H1 (cell line): Measurements from ENCODE around the gene EFCAB8. TPM values are rescaled to one million over a fixed set of nuclear protein-coding genes. Genes with fewer than 3 reads are reported as not detected.

Source experiments
- CTCF ChIA-PET: fragments of 300-600 bp; sonication (Branson Sonifier 250); formaldehyde crosslinking; loops from one replicate; lab custom pipeline; 2021; ENCODE audit not compliant: partially characterized antibody; lab: Charles Lee
- POLR2A ChIA-PET: fragments of 300-600 bp; sonication (Branson Sonifier 250); formaldehyde crosslinking; loops from one replicate; lab custom pipeline; 2021; ENCODE audit warnings: inconsistent platforms; ENCODE audit not compliant: partially characterized antibody; lab: Charles Lee
- DNase-seq, 2 experiments: peaks; one replicate each; pipeline versions ENCODE4 v3.0.0 to v3.0.0-alpha.2; 2010 to 2022; ENCODE audit warnings: low spot score in 2 of 2, low read depth in 1 of 2, mixed read lengths in 1 of 2
- FAIRE-seq: peaks from 2 replicates; lab custom pipeline; 2011; peaks lifted over from hg19 to GRCh38; lab: Jason Lieb, UNC
- H2AFZ ChIP-seq: 2 replicates; pipeline ENCODE4 v1.8.1; 2012; ENCODE audit warnings: low read length, inconsistent platforms
- H2AK5ac ChIP-seq: 2 replicates; pipeline ENCODE4 v1.6.1; 2013; ENCODE audit warnings: low read depth, low read length
- H2BK120ac ChIP-seq: replicated peaks from 2 replicates; pipeline ENCODE3; 2013; ENCODE audit warnings: low read depth, low read length, inconsistent platforms
- H2BK12ac ChIP-seq: 2 replicates; pipeline ENCODE4 v1.6.1; 2013; ENCODE audit warnings: low read depth, low read length
- H2BK15ac ChIP-seq: 2 replicates; pipeline ENCODE4 v1.6.1; 2013; ENCODE audit warnings: low read length
- H2BK20ac ChIP-seq: 2 replicates; pipeline ENCODE4 v1.6.1; 2013; ENCODE audit warnings: low read length
- H2BK5ac ChIP-seq: 2 replicates; pipeline ENCODE4 v1.6.1; 2013; ENCODE audit warnings: low read depth, low read length
- H3K14ac ChIP-seq: 2 replicates; pipeline ENCODE4 v1.6.1; 2013; ENCODE audit warnings: inconsistent platforms; ENCODE audit not compliant: insufficient read length
- H3K18ac ChIP-seq: 2 replicates; pipeline ENCODE4 v1.6.1; 2013; ENCODE audit warnings: low read length; ENCODE audit errors: extremely low read depth
- H3K23ac ChIP-seq: 2 replicates; pipeline ENCODE4 v1.6.1; 2013; ENCODE audit warnings: inconsistent platforms; ENCODE audit not compliant: insufficient read length
- H3K23me2 ChIP-seq: 2 replicates; pipeline ENCODE4 v1.6.1; 2013; ENCODE audit warnings: low read depth, low read length
- H3K27ac ChIP-seq: 2 replicates; pipeline ENCODE4 v1.6.1; 2011; ENCODE audit warnings: low read depth, low read length, inconsistent platforms
- H3K27me3 ChIP-seq, 4 experiments: replicated peaks in 1 of 4; 1 replicate in 1 of 4; 2 replicates in 3 of 4; pipeline versions ENCODE4 v1.6.1 to v1.8.1; 2011 to 2013; ENCODE audit warnings: low read length in 3 of 4, mild to moderate bottlenecking in 3 of 4, inconsistent platforms in 2 of 4, mixed read lengths in 2 of 4, moderate library complexity in 1 of 4; ENCODE audit not compliant: control insufficient read depth in 3 of 4, insufficient read depth in 3 of 4; ENCODE audit errors: extremely low read depth in 1 of 4
- H3K36me3 ChIP-seq, 4 experiments: 2 replicates each; pipeline versions ENCODE4 v1.6.1 to v1.8.1; 2011 to 2013; ENCODE audit warnings: mild to moderate bottlenecking in 4 of 4, low read length in 3 of 4, moderate library complexity in 2 of 4, control low read depth in 1 of 4, inconsistent platforms in 1 of 4; ENCODE audit not compliant: insufficient read depth in 4 of 4, control insufficient read depth in 2 of 4
- H3K4ac ChIP-seq: replicated peaks from 2 replicates; pipeline ENCODE3; 2013; ENCODE audit warnings: low read length, low read depth, mixed read lengths, inconsistent platforms; ENCODE audit not compliant: insufficient read length
- H3K4me1 ChIP-seq, 4 experiments: replicated peaks in 1 of 4; 1 replicate in 1 of 4; 2 replicates in 3 of 4; pipeline versions ENCODE4 v1.6.1 to v1.8.1; 2011 to 2013; ENCODE audit warnings: low read length in 3 of 4, inconsistent platforms in 2 of 4, mixed read lengths in 1 of 4; ENCODE audit not compliant: insufficient read depth in 4 of 4, control insufficient read depth in 3 of 4
- H3K4me2 ChIP-seq, 2 experiments: 2 replicates each; pipeline versions ENCODE4 v1.6.1 to v1.8.1; 2011 to 2013; ENCODE audit warnings: low read depth in 2 of 2, low read length in 2 of 2, control low read depth in 1 of 2, inconsistent platforms in 1 of 2, mild to moderate bottlenecking in 1 of 2; ENCODE audit not compliant: insufficient read depth in 1 of 2
- H3K4me3 ChIP-seq, 4 experiments: fragments of 200-600, 300-600 bp in 1 of 4; sonication (generic), shearing (Covaris generic), sonication (Bioruptor Twin) in 1 of 4; 2 replicates each; pipeline versions ENCODE4 v1.5.1 to v1.8.1; 2011 to 2016; ENCODE audit warnings: low read length in 4 of 4, low read depth in 3 of 4, control low read depth in 2 of 4, inconsistent platforms in 2 of 4, mild to moderate bottlenecking in 2 of 4, mixed read lengths in 1 of 4, moderate library complexity in 1 of 4; ENCODE audit not compliant: insufficient read depth in 2 of 4; ENCODE audit errors: extremely low read depth in 1 of 4
- H3K56ac ChIP-seq: replicated peaks from 2 replicates; pipeline ENCODE3; 2013; ENCODE audit warnings: low read depth, mild to moderate bottlenecking, mixed read lengths, low read length, inconsistent platforms; ENCODE audit not compliant: insufficient read length
- H3K79me1 ChIP-seq: 2 replicates; pipeline ENCODE4 v1.6.1; 2013; ENCODE audit warnings: low read depth, low read length, control low read depth
- H3K79me2 ChIP-seq, 2 experiments: 2 replicates each; pipeline versions ENCODE4 v1.6.1 to v1.8.1; 2012 to 2013; ENCODE audit warnings: low read length in 2 of 2, mild to moderate bottlenecking in 2 of 2, inconsistent platforms in 1 of 2; ENCODE audit not compliant: insufficient read depth in 2 of 2, control insufficient read depth in 1 of 2
- H3K9ac ChIP-seq, 4 experiments: replicated peaks in 1 of 4; 1 replicate in 1 of 4; 2 replicates in 3 of 4; pipeline versions ENCODE4 v1.6.1 to v1.8.1; 2011 to 2013; ENCODE audit warnings: low read depth in 3 of 4, low read length in 3 of 4, control low read depth in 2 of 4, mild to moderate bottlenecking in 2 of 4, moderate library complexity in 2 of 4, inconsistent platforms in 1 of 4; ENCODE audit errors: extremely low read depth in 1 of 4
- H3K9me3 ChIP-seq, 2 experiments: 2 replicates each; pipeline versions ENCODE4 v1.6.1 to v1.8.1; 2012 to 2013; ENCODE audit warnings: mild to moderate bottlenecking in 2 of 2, moderate library complexity in 2 of 2, control low read depth in 1 of 2, inconsistent platforms in 1 of 2, low read depth in 1 of 2, low read length in 1 of 2, mixed read lengths in 1 of 2; ENCODE audit not compliant: insufficient read depth in 2 of 2
- H4K20me1 ChIP-seq, 2 experiments: replicated peaks in 1 of 2; 2 replicates each; pipeline versions ENCODE3 to v1.8.1; 2011 to 2013; ENCODE audit warnings: inconsistent platforms in 2 of 2, low read length in 2 of 2, mild to moderate bottlenecking in 1 of 2; ENCODE audit not compliant: insufficient read depth in 2 of 2, control insufficient read depth in 1 of 2
- H4K5ac ChIP-seq: 2 replicates; pipeline ENCODE4 v1.6.1; 2013; ENCODE audit warnings: low read length, low read depth, mixed read lengths, inconsistent platforms; ENCODE audit not compliant: insufficient read length
- H4K8ac ChIP-seq: 2 replicates; pipeline ENCODE4 v1.8.0; 2013; ENCODE audit warnings: mild to moderate bottlenecking, moderate library complexity, low read length, inconsistent platforms; ENCODE audit not compliant: insufficient read depth; ENCODE audit errors: extremely low read depth
- H4K91ac ChIP-seq: replicated peaks from 2 replicates; pipeline ENCODE3; 2013; ENCODE audit warnings: low read length, mixed read lengths, inconsistent platforms; ENCODE audit not compliant: insufficient read length
- BCL11A ChIP-seq, 2 experiments: IDR thresholded peaks; one replicate each; pipeline ENCODE4 v1.6.1; 2011; ENCODE audit warnings: low read depth in 2 of 2, low read length in 2 of 2, mild to moderate bottlenecking in 2 of 2
- GTF2F1 ChIP-seq: IDR thresholded peaks from 2 replicates; pipeline ENCODE4 v1.6.1; 2012; ENCODE audit warnings: low read depth, low read length, improper control_type of control experiment, borderline replicate concordance
- JUND ChIP-seq: IDR thresholded peaks from 2 replicates; pipeline ENCODE4 v1.6.1; 2011; ENCODE audit warnings: mild to moderate bottlenecking, improper control_type of control experiment, low read length
- KDM5A ChIP-seq: fragments of 200-600 bp; IDR thresholded peaks from 2 replicates; pipeline ENCODE4 v1.7.1; 2012; ENCODE audit warnings: mild to moderate bottlenecking, low read length, inconsistent platforms, mixed read lengths
- SP1 ChIP-seq: IDR thresholded peaks from 2 replicates; pipeline ENCODE4 v1.6.1; 2011; ENCODE audit warnings: low read depth, low read length
- SUZ12 ChIP-seq: fragments of 200-600 bp; sonication (generic); IDR thresholded peaks from 2 replicates; pipeline ENCODE4 v1.6.1; 2012; ENCODE audit warnings: mild to moderate bottlenecking, inconsistent platforms, low read length, moderate library complexity, mixed read lengths
- TCF12 ChIP-seq: IDR thresholded peaks from 2 replicates; pipeline ENCODE4 v1.6.1; 2011; ENCODE audit warnings: low read depth, mild to moderate bottlenecking, low read length
- ZNF274 ChIP-seq: IDR thresholded peaks from 2 replicates; pipeline ENCODE4 v1.7.0; 2012; ENCODE audit warnings: low read length, borderline replicate concordance; ENCODE audit errors: extremely low read depth
- WGBS, 2 experiments: shearing (Covaris generic) in 1 of 2; methylation state at CpG; one replicate each; pipeline versions ENCODE4 v1.1.6 to v1.1.7; 2013 to 2015; ENCODE audit warnings: low lambda C conversion rate in 2 of 2, mixed read lengths in 2 of 2, inconsistent platforms in 1 of 2, low coverage in 1 of 2, missing lambda C conversion rate in 1 of 2; ENCODE audit not compliant: insufficient replicate concordance in 2 of 2, insufficient coverage in 1 of 2, insufficient read length in 1 of 2; ENCODE audit errors: extremely low coverage in 1 of 2, missing lambda C conversion rate in 1 of 2; 5-methylcytosine and 5-hydroxymethylcytosine counted together
- polyA plus RNA-seq, 7 experiments: library from polyadenylated mRNA; depleted of rRNA in 3 of 7; stranded (reverse) in 5 of 7; unstranded in 2 of 7; fragments of >200 nt in 5 of 7; fragments of 200-250 nt in 2 of 7; gene quantifications; 1 replicate in 5 of 7; 2 replicates in 1 of 7; 4 replicates in 1 of 7; pipeline versions ENCODE4 v1.2.1 to v1.2.3, GENCODE V29; 2011 to 2013; ENCODE audit warnings: missing spikeins in 2 of 7, mixed read lengths in 2 of 7
- total RNA-seq: library from RNA; stranded (reverse); fragmentation: NEBNext Ultra II Directional; extraction: Animal tissue kit (Norgen Biotek cat#: 25700); gene quantifications from 2 replicates; pipeline ENCODE4 v1.2.1, GENCODE V29; 2021

The EFCAB8 gene
- total and polyA plus RNA-seq, 2 of the 8 experiments (the other 6 are each of a cell fraction or from before 2014, with no cell fraction given): 0.06 to 0.20 TPM

GRCh38 chr20:33008336-33009213, 149.9 kb downstream of the EFCAB8 start:
- peak overlapping the region; percentile 75 for H2BK5ac ChIP-seq
- H4K5ac ChIP-seq: no peak overlapping the region
- H3K4me3 ChIP-seq: no peak overlapping the region
- H3K4ac ChIP-seq: no peak overlapping the region
- H2BK12ac ChIP-seq: peak overlapping the region; percentile 63; the same call in 1 of the 2 replicates
- no peaks in the 10 kb centered on the region for H3K27me3 ChIP-seq
- no peak overlapping the region for H2BK20ac ChIP-seq
- no peak overlapping the region for H3K27ac ChIP-seq
- FAIRE-seq: no peak
- DNase-seq: no peak
- no peak overlapping the region for H3K56ac ChIP-seq
- no peak overlapping the region for H4K91ac ChIP-seq
- ChIA-PET POLR2A (no interaction called here), CTCF (interaction anchor here (1.4 to 3.8 kb wide), 3 partner anchors 14 to 114 kb away, joined by 3 to 22 read pairs (median 4); no protein-coding TSS in a partner anchor)
- H3K9me3 ChIP-seq: 0 out of 4 replicates have a peak, but pooled peaks cover 0 to 2% of the 10 kb centered on the region in 2 experiments
- H2AK5ac ChIP-seq: no peak overlapping the region
- H2AFZ ChIP-seq: no peak overlapping the region
- no peaks in the 10 kb centered on the region for H3K23me2 ChIP-seq
- H4K8ac ChIP-seq: no peak overlapping the region; the same call in 1 of the 2 replicates
- no peaks in the 10 kb centered on the region; a peak in 1 of 7 replicates for H3K4me1 ChIP-seq
- H3K79me1 ChIP-seq: no peaks in the 10 kb centered on the region
- no peak overlapping the region for H3K18ac ChIP-seq
- no peak overlapping the region for H3K14ac ChIP-seq
- H2BK15ac ChIP-seq: no peak overlapping the region
- H3K36me3 ChIP-seq: no peaks in the 10 kb centered on the region
- no peak overlapping the region for H2BK120ac ChIP-seq
- TF ChIP-seq ZNF274: no peak
- TF ChIP-seq TCF12: no peak
- no peak for TF ChIP-seq BCL11A (IDR thresholded peaks at IDR 0.05; ENCODE audit: low read depth in 2 of 2, low read length in 2 of 2)
- no peak for TF ChIP-seq KDM5A
- TF ChIP-seq GTF2F1: no peak
- TF ChIP-seq SP1: no peak
- TF ChIP-seq JUND: no peak
- TF ChIP-seq SUZ12: no peak
- no peaks in the 10 kb centered on the region for H4K20me1 ChIP-seq
- no peak overlapping the region for H3K4me2 ChIP-seq
- no peaks in the 10 kb centered on the region for H3K79me2 ChIP-seq
- no peak overlapping the region for H3K9ac ChIP-seq
- WGBS, 2 experiments: 92% methylated on average over 23 of the region's 23 CpGs; no CpG with 5 or more reads in 1 of the 2 experiments
- H3K23ac ChIP-seq: no peak overlapping the region
